GM12891 (cell line): Measurements from ENCODE around the gene KDM4B.
A peak's percentile ranks its signal among the peaks of the same experiment; 100 is the strongest.

Experiments
- DNase-seq: peaks from one replicate; pipeline ENCODE4 v3.0.0; 2011; ENCODE audit warnings: low spot score; ENCODE audit not compliant: insufficient read length
- FAIRE-seq: peaks from 2 replicates; lab custom pipeline; 2011; peaks lifted over from hg19 to GRCh38; lab: Jason Lieb, UNC
- PAX5 ChIP-seq: IDR thresholded peaks from 2 replicates; pipeline ENCODE4 v1.6.1; 2011; ENCODE audit warnings: low read length, moderate library complexity, mild to moderate bottlenecking; ENCODE audit not compliant: insufficient read depth, severe bottlenecking
- POLR2A ChIP-seq: IDR thresholded peaks from 2 replicates; pipeline ENCODE4 v1.6.1; 2011; ENCODE audit warnings: low read depth, low read length, control low read depth
- POLR2AphosphoS5 ChIP-seq: IDR thresholded peaks from 2 replicates; pipeline ENCODE4 v1.6.1; 2011; ENCODE audit warnings: low read depth, low read length, control low read depth
- POU2F2 ChIP-seq: IDR thresholded peaks from 2 replicates; pipeline ENCODE4 v1.6.1; 2011; ENCODE audit warnings: low read depth, mild to moderate bottlenecking, control low read depth, low read length, moderate library complexity
- SPI1 ChIP-seq: IDR thresholded peaks from 2 replicates; pipeline ENCODE4 v1.6.1; 2011; ENCODE audit warnings: low read depth, low read length, control low read depth
- TAF1 ChIP-seq: IDR thresholded peaks from 2 replicates; pipeline ENCODE4 v1.6.1; 2011; ENCODE audit warnings: low read depth, low read length, control low read depth

The KDM4B gene

DNA sequence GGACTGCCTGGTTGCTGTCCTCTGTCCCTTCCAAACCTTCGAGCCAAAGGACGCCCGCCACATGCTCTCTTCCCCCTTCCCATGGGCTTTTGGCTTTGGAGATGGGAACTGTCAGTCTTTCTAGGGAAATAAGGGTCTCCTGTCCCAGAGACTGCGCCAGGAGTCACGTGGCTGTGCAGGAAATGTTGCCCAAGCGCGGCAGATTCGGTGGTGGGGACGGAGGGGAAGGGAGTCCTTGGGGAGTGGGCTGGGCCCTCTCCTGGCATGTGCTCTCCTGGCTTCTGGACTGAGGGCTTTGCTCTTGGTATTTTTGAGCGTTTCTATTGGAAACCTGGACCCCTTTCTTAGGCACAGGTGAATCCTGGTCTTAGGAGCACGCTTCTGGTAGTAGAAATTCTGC, 103.2 kb downstream of the KDM4B start:
- FAIRE-seq (no peak), DNase-seq (no peak)
- no peak for TF ChIP-seq POLR2AphosphoS5
- TF ChIP-seq POLR2A, result no peak
- no peak for TF ChIP-seq SPI1

DNA sequence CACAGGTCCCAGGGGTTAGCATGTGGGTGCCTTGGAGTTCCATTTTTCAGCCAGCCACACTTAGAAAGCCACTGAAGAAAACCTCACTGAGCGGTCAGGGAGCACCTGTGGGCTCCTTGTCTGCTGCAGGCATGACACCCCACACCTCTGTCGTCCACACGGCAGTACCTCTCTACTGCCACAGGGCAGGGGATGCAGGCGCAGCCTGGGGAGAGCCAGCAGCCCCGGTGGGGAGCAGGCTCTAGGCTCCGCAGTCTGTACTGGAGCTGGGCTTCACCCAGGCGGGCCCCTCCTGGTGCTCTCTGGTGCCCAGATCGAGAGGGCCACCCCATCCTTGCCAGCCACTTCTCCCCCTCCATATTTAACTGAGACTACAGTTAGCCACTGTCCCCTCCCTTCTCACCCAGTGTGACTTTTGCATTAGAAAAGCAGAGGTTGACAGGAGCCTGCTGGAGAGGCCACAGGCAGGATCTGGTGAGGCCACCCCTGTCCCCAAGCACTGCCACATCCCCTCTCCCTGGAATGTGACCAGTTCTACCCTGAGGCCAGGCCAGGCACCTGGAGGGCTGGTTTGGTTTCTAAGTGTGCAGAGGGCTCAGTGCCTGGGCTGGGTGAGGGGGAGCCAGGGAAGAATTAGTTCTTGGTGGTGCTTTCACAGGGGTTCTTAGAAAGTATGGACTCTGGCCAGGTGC, 104.4 kb downstream of the KDM4B start:
- DNase-seq, result no peak

DNA sequence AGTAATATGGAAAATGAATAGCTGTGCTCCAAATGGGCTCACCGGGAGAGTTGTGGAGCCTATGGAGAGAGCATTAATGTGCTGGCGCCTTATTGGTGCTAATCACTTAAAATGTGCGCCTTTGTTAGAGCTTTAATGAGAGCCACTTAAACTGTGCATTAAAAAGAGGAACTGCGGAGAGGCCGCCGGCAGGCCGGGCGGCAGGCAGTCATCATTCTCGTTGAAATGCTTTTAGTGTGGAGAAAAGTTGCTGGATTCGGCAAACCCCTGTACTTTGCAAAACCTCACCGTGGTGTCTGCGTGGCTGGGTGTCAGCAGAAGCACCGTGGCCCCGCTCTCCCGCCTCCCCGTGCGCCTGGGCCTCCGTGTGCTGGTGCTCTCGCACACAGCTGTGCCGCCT, 105.5 kb downstream of the KDM4B start:
- no peak for FAIRE-seq
- TF ChIP-seq POLR2AphosphoS5 (no peak), SPI1 (peak; percentile 89)
- no peak for DNase-seq

More for the DNA sequence above, 104.4 kb downstream of the KDM4B start:
- FAIRE-seq, result no peak
- no peak for TF ChIP-seq TAF1
- no peak for TF ChIP-seq POLR2AphosphoS5
- TF ChIP-seq PAX5, result no peak
- TF ChIP-seq POU2F2, result no peak
- TF ChIP-seq POLR2A, result no peak
- TF ChIP-seq SPI1, result no peak

DNA sequence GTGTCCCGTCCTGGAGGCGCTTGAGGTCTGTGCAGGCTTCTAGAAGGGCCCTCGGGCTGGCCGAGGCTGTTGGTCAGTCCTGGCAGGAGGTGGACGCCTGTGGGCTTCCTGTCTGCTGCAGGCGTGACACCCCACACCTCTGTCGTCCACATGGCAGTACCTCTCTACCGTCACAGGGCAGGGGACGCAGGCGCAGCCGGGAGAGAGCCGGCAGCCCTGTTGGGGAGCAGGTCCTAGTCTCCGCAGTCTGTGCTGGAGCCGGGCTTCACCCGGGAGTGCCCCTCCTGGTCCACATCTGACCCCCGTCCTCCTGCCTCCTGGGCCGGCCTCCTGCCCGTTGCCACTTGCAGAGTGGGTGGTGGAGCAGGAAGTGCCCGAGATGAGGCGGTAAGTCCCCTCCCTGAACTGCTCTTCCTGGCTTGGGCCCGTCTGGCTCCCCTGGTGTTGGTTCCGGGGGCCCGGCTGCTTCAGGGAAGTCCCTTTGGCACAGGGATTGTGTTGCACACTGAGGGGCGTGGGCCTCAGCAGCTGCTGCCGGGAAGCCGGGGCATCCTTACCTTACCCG, 106.0 kb downstream of the KDM4B start:
- no peak for TF ChIP-seq POLR2AphosphoS5
- no peak for TF ChIP-seq TAF1
- TF ChIP-seq POLR2A, result no peak
- no peak for TF ChIP-seq SPI1
- no peak for TF ChIP-seq POU2F2
- TF ChIP-seq PAX5, result no peak
- DNase-seq (no peak), FAIRE-seq (no peak)

DNA sequence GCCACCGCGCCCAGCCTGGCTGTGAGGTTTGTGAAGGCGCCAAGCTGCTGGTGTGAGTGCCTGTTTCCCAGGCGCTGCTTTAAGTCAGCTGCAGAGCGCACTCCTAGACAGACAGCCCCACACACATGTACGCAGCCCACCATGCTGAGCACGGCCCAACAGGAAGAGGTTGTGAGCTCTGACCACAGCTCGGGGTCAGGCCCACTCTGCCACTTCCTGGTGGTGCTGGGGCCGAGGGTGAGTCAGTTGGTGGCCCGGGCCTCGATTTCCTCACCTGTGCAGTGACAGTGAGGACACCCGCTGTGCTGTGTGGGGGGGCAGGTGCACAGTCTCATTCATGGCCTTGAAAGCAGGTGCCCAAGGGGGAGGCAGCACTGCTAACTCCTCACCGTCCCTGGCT, 106.7 kb downstream of the KDM4B start:
- DNase-seq, result no peak
- FAIRE-seq, result no peak
- TF ChIP-seq TAF1, result no peak
- TF ChIP-seq PAX5, result no peak
- TF ChIP-seq SPI1, result no peak
- TF ChIP-seq POLR2A, result no peak
- no peak for TF ChIP-seq POU2F2
- no peak for TF ChIP-seq POLR2AphosphoS5

DNA sequence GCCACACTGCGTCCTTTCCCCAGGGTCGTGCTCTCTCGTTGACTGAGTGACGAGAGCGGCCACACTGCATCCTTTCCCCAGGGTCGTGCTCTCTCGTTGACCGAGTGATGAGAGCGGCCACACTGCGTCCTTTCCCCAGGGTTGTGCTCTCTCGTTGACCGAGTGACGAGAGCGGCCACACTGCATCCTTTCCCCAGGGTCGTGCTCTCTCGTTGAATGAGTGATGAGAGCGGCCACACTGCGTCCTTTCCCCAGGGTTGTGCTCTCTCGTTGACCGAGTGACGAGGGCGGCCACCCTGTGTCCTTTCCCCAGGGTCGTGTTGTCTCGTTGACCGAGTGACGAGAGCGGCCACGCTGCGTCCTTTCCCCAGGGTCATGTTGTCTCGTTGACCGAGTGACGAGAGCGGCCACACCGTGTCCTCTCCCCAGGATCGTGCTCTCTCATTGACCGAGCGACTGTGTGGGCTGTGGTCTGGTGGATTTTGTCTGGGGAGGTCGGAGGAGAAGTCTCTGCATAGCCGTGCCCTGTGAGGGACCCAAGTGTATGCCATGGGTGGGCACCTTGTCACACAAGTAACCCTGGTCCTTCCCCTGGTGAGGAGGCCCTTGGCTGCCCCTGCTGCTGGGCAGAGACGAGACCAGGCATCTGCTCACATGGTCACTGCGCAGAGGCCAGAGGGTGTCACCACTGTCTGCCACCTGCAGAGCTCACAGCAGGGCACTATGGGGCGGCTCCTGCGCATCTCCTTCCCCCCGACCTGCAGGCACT, 107.7 kb downstream of the KDM4B start:
- no peak for TF ChIP-seq POLR2AphosphoS5
- no peak for TF ChIP-seq POU2F2
- TF ChIP-seq PAX5, result no peak
- TF ChIP-seq TAF1, result no peak
- TF ChIP-seq SPI1, result no peak
- no peak for TF ChIP-seq POLR2A
- DNase-seq (no peak), FAIRE-seq (no peak)

DNA sequence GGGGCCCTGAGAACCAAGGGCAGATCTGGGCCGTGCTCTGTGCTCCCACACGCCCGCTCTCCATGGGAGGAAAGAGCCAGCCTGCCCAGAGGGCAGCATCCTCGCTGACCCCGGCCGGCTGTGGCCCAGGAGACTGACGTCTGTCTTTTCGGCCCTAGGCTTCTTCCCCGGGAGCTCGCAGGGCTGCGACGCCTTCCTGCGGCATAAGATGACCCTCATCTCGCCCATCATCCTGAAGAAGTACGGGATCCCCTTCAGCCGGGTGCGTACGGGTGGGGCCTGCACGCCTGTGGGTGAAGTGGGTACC, 108.2 kb downstream of the KDM4B start:
- FAIRE-seq, result no peak
- TF ChIP-seq POLR2A (no peak), POU2F2 (no peak), TAF1 (no peak), POLR2AphosphoS5 (no peak), SPI1 (no peak)
- no peak for DNase-seq

DNA sequence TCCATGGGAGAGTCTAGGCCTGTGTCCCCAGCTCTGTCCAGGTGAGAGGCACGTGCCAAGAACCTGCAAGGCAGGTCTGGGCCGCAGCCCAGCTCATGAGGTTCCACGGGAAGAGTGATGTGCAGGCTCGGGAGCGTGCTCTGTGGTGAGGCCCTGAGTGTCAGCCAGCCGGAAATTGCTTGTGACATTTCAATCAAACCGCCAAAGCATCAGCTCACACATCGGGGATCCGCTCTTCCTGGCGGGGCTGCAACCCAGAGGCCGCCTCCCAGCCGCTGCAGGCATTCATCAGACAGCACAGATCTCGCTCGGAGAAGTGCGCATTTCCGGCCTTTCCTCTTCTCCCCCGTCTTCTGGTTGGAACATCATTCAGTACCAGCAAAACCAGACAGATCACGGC, 109.3 kb downstream of the KDM4B start:
- DNase-seq (no peak), FAIRE-seq (no peak)
- TF ChIP-seq SPI1 (no peak), POLR2AphosphoS5 (no peak), POLR2A (no peak), PAX5 (no peak), POU2F2 (no peak), TAF1 (no peak)

DNA sequence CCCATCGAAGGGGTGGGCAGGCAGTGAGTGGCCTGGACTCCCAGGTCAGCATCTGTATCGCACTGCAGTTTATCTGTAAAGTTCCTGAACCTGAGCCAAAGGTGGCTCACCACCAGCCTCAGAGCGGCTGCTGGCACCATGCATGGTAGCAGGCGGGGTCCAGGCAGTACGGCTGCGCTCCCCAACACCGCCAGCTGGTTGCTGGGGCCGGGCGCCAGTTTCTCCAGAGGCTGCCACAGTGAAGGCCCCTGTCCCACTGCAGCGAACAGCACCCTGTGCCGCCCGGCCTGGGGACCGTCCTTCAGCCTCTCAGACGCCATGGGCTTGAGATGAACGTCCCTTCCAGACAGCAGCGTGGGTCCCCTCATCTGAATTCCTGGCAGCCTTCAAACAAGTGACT, 109.8 kb downstream of the KDM4B start:
- DNase-seq (no peak), FAIRE-seq (no peak)
- TF ChIP-seq POU2F2, result no peak
- TF ChIP-seq PAX5, result no peak
- TF ChIP-seq TAF1, result no peak
- no peak for TF ChIP-seq SPI1
- TF ChIP-seq POLR2AphosphoS5, result no peak
- TF ChIP-seq POLR2A, result no peak

DNA sequence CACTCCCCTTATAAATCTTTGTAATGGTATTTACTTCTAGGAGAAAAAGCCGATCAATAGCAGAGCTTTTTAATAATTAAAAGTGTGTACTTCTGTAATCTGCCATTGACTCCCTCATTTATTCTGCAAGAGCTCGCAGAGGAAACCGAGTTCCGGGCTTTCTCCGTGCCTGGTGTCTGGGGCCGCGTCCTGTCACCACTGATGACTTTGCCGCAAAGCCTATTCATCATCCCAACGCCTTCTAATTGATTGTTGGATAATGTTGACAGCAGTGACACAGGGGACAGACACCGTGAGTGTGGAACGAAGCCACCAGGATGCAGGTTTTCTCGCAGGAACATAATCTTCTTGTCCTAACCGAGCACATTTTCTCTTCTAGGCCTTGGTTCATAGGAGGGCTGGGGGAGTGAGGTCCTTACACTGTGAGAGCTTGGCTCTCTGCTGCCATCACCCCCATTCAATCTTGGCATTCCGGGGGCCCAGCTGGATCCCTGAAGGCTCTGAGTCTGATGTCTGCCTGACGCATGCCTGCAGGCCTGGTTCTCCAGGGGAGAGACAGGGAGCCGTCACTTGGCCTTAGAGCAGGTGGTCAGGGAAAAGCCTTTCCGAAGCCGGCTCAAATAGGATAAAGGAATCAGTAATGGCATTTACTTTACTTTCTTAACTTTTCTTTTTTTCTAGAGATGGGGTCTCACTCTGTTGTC, 110.3 kb downstream of the KDM4B start:
- DNase-seq, result no peak
- no peak for FAIRE-seq
- TF ChIP-seq PAX5 (no peak), POU2F2 (no peak), POLR2A (no peak), TAF1 (no peak), POLR2AphosphoS5 (no peak), SPI1 (no peak)
